Endothelial cell (in vitro differentiated cells): ENCODE results near the gene SPATA31C1. TPM values are rescaled to one million over a fixed set of nuclear protein-coding genes. Genes with fewer than 3 reads are reported as not detected.

ENCODE experiments used
- DNase-seq: peaks from one replicate; pipeline ENCODE4 v3.0.0; 2021; ENCODE audit warnings: low spot score
- H3K27ac Mint-ChIP-seq: one replicate; pipeline ENCODE4 v1.8.0; 2021; ENCODE audit warnings: mixed read lengths, inconsistent platforms; ENCODE audit not compliant: unreplicated experiment
- H3K27me3 Mint-ChIP-seq: one replicate; pipeline ENCODE4 v1.8.0; 2021; ENCODE audit warnings: mild to moderate bottlenecking, moderate library complexity, mixed read lengths, inconsistent platforms; ENCODE audit not compliant: unreplicated experiment
- H3K36me3 Mint-ChIP-seq: one replicate; pipeline ENCODE4 v1.8.0; 2021; ENCODE audit warnings: mild to moderate bottlenecking, low read depth, mixed read lengths, inconsistent platforms; ENCODE audit not compliant: unreplicated experiment
- H3K4me1 Mint-ChIP-seq: one replicate; pipeline ENCODE4 v1.8.0; 2021; ENCODE audit warnings: mild to moderate bottlenecking, mixed read lengths, inconsistent platforms; ENCODE audit not compliant: unreplicated experiment
- H3K4me3 Mint-ChIP-seq: one replicate; pipeline ENCODE4 v1.8.0; 2021; ENCODE audit warnings: mild to moderate bottlenecking, mixed read lengths, inconsistent platforms; ENCODE audit not compliant: unreplicated experiment
- H3K9me3 Mint-ChIP-seq: one replicate; pipeline ENCODE4 v1.8.0; 2021; ENCODE audit warnings: mixed read lengths, inconsistent platforms; ENCODE audit not compliant: unreplicated experiment
- CTCF ChIP-seq: fragments of 200-600 bp; sonication (generic); IDR thresholded peaks from one replicate; pipeline ENCODE4 v1.5.0; 2021; ENCODE audit warnings: antibody characterized with exemption; ENCODE audit not compliant: unreplicated experiment
- total RNA-seq: library from RNA; stranded (reverse); fragmentation: NEBNext Ultra II Directional; extraction: Animal tissue kit (Norgen Biotek cat#: 25700); gene quantifications from one replicate; pipeline ENCODE4 v1.2.1, GENCODE V29; 2021; ENCODE audit not compliant: unreplicated experiment

Gene SPATA31C1
- total RNA-seq, 1 donor from 2014 or later: not detected

- peaks cover 2% of the 10 kb centered on the region for H3K27me3 Mint-ChIP-seq
- H3K27ac Mint-ChIP-seq: no peak overlapping the region
- H3K36me3 Mint-ChIP-seq: peaks cover 7% of the 10 kb centered on the region
- no peak overlapping the region for H3K4me3 Mint-ChIP-seq
- no peak for TF ChIP-seq CTCF
- peaks cover 5% of the 10 kb centered on the region for H3K9me3 Mint-ChIP-seq
- no peak for DNase-seq
- peaks cover 4% of the 10 kb centered on the region for H3K4me1 Mint-ChIP-seq
Measured at GRCh38 chr9:87872079-87872624, 45.6 kb upstream of the SPATA31C1 start.

GRCh38 chr9:87873607-87874303 lies 44.0 kb upstream of the SPATA31C1 start:
- no peak for DNase-seq
- TF ChIP-seq CTCF: no peak
- H3K9me3 Mint-ChIP-seq: peaks cover 5% of the 10 kb centered on the region
- H3K36me3 Mint-ChIP-seq: peaks cover 16% of the 10 kb centered on the region
- peaks cover 7% of the 10 kb centered on the region for H3K27me3 Mint-ChIP-seq
- H3K4me1 Mint-ChIP-seq: peaks cover 4% of the 10 kb centered on the region
- no peak overlapping the region for H3K4me3 Mint-ChIP-seq
- no peak overlapping the region for H3K27ac Mint-ChIP-seq

GRCh38 chr9:87874304-87874623 lies 43.5 kb upstream of the SPATA31C1 start:
- H3K36me3 Mint-ChIP-seq: peaks cover 17% of the 10 kb centered on the region
- no peak overlapping the region for H3K4me3 Mint-ChIP-seq
- no peak for TF ChIP-seq CTCF
- peaks cover 7% of the 10 kb centered on the region for H3K27me3 Mint-ChIP-seq
- H3K4me1 Mint-ChIP-seq: peaks cover 4% of the 10 kb centered on the region
- no peak overlapping the region for H3K27ac Mint-ChIP-seq
- peaks cover 5% of the 10 kb centered on the region for H3K9me3 Mint-ChIP-seq
- no peak for DNase-seq

- no peak for DNase-seq
- Mint-ChIP-seq H3K27ac (no peak overlapping the region), H3K4me3 (no peak overlapping the region), H3K9me3 (no peaks in the 10 kb centered on the region), H3K4me1 (peaks cover 3% of the 10 kb centered on the region), H3K27me3 (peaks cover 7% of the 10 kb centered on the region), H3K36me3 (peaks cover 10% of the 10 kb centered on the region)
- TF ChIP-seq CTCF: no peak
Measured at GRCh38 chr9:87875060-87875459, 42.7 kb upstream of the SPATA31C1 start.

GRCh38 chr9:87875831-87876545 lies 41.8 kb upstream of the SPATA31C1 start:
- Mint-ChIP-seq H3K4me1 (peaks cover 8% of the 10 kb centered on the region), H3K36me3 (peaks cover 10% of the 10 kb centered on the region), H3K27me3 (peaks cover 8% of the 10 kb centered on the region), H3K9me3 (no peaks in the 10 kb centered on the region), H3K4me3 (no peak overlapping the region), H3K27ac (no peak overlapping the region)
- no peak for TF ChIP-seq CTCF
- no peak for DNase-seq
